Mesenteric fat pad (tissue), 1 donor: Measurements from ENCODE around the gene CPNE6. TPM values are rescaled to one million over a fixed set of nuclear protein-coding genes. Genes with fewer than 3 reads are reported as not detected.
A peak's percentile ranks its signal among the peaks of the same experiment; 100 is the strongest.
"Not testable (repeated sequence)": the region's sequence is repeated elsewhere in the genome, so short reads cannot be mapped to it uniquely, and the experiment has no call there.

Experiments used
- DNase-seq: peaks from one replicate; pipeline ENCODE4 v3.0.0-alpha.2; 2020; ENCODE audit warnings: low spot score
- total RNA-seq: library from RNA; stranded (reverse); fragmentation: NEBNext Ultra II Directional; extraction: Animal tissue kit (Norgen Biotek cat#: 25700); gene quantifications from one replicate; pipeline ENCODE4 v1.2.1, GENCODE V29; 2021
- donor health status: DM: yes; HTN: yes; CAD: no.

The CPNE6 gene
- total RNA-seq, 1 donor from 2014 or later: not detected

GRCh38 chr14:24102357-24103048 is 31.1 kb downstream of the CPNE6 start:
- DNase-seq: no peak

GRCh38 chr14:24103451-24103850 is 32.1 kb downstream of the CPNE6 start:
- DNase-seq: no peak

GRCh38 chr14:24105609-24106239 is 34.4 kb downstream of the CPNE6 start:
- DNase-seq: not testable (repeated sequence)

- no peak for DNase-seq
Observed at GRCh38 chr14:24106672-24107271, 35.4 kb downstream of the CPNE6 start.

- DNase-seq: no peak
Observed at GRCh38 chr14:24108336-24108874, 37.0 kb downstream of the CPNE6 start.

GRCh38 chr14:24110060-24110459 is 38.7 kb downstream of the CPNE6 start:
- DNase-seq: no peak

GRCh38 chr14:24110523-24110922 is 39.2 kb downstream of the CPNE6 start:
- no peak for DNase-seq

- no peak for DNase-seq
Observed at GRCh38 chr14:24113379-24113800, 42.0 kb downstream of the CPNE6 start.

GRCh38 chr14:24113801-24114531 is 42.6 kb downstream of the CPNE6 start:
- peak; percentile 95 for DNase-seq

GRCh38 chr14:24114532-24115421 is 43.4 kb downstream of the CPNE6 start, which contains the start of the genes DCAF11 and NRL:
Gene DCAF11 (plus strand): TSS chr14:24114777. CDS start chr14:24115595, 818 bp downstream.
Gene NRL (minus strand): TSS chr14:24114949. CDS start chr14:24082848, 32,101 bp downstream.
- DNase-seq: peak; percentile 99

- DNase-seq: no peak
Observed at GRCh38 chr14:24115422-24116127, 44.2 kb downstream of the CPNE6 start.

GRCh38 chr14:24116128-24116814 is 44.9 kb downstream of the CPNE6 start:
- no peak for DNase-seq

GRCh38 chr14:24117179-24117578 is 45.8 kb downstream of the CPNE6 start:
- DNase-seq: no peak

GRCh38 chr14:24119691-24120090 is 48.3 kb downstream of the CPNE6 start:
- no peak for DNase-seq

GRCh38 chr14:24121210-24121609 is 49.8 kb downstream of the CPNE6 start:
- DNase-seq: no peak

GRCh38 chr14:24122416-24122815 is 51.1 kb downstream of the CPNE6 start:
- DNase-seq: no peak

- DNase-seq: no peak
Observed at GRCh38 chr14:24122898-24123297, 51.5 kb downstream of the CPNE6 start.

- DNase-seq: no peak
Observed at GRCh38 chr14:24123424-24124417, 52.4 kb downstream of the CPNE6 start.
